ENCODE results near the gene CALR3. TPM values are rescaled to one million over a fixed set of nuclear protein-coding genes. Genes with fewer than 3 reads are reported as not detected.

Gene CALR3
- polyA plus RNA-seq, 1 donor from 2014 or later = not detected

- H4K20me1 ChIP-seq (ENCODE audit: insufficient read depth) = no peaks in the 10 kb centered on the region
- no peaks in the 10 kb centered on the region for H3K79me2 ChIP-seq (replicated peaks; ENCODE audit: insufficient read depth, low read length)
- no peak overlapping the region for H3K4me2 ChIP-seq (ENCODE audit: low read length)
- no peaks in the 10 kb centered on the region for H3K9me3 ChIP-seq (ENCODE audit: low read length)
- H3K9ac ChIP-seq (ENCODE audit: low read length) = no peak overlapping the region
- no peak overlapping the region for H2AFZ ChIP-seq (ENCODE audit: low read depth, low read length)
- H3K4me3 ChIP-seq (ENCODE audit: low read length) = no peak overlapping the region
- no peak overlapping the region for H3K27ac ChIP-seq (ENCODE audit: low read length)
- no peaks in the 10 kb centered on the region for H3K27me3 ChIP-seq (ENCODE audit: insufficient read depth, low read depth, low read length)
- TF ChIP-seq TAF1 (IDR thresholded peaks at IDR 0.05; ENCODE audit: low read depth) (no peak), MXI1 (conservative IDR thresholded peaks at IDR 0.05; ENCODE audit: poor library complexity, severe bottlenecking) (no peak), RAD21 (conservative IDR thresholded peaks at IDR 0.05) (no peak), EP300 (conservative IDR thresholded peaks at IDR 0.05; ENCODE audit: poor library complexity, severe bottlenecking) (no peak), SMC3 (conservative IDR thresholded peaks at IDR 0.05; ENCODE audit: poor library complexity) (no peak), REST (IDR thresholded peaks at IDR 0.05; ENCODE audit: borderline replicate concordance) (no peak), CTCF (IDR thresholded peaks at IDR 0.05; ENCODE audit: poor library complexity, severe bottlenecking) (no peak), EZH2 (IDR thresholded peaks at IDR 0.05; ENCODE audit: borderline replicate concordance, insufficient read depth, low read length, poor library complexity, severe bottlenecking) (no peak), POLR2AphosphoS5 (IDR thresholded peaks at IDR 0.05) (no peak)
- H3K9me2 ChIP-seq (ENCODE audit: insufficient read depth, low read length) = no peaks in the 10 kb centered on the region
- no peaks in the 10 kb centered on the region for H3K36me3 ChIP-seq (ENCODE audit: insufficient read depth, low read length)
- H3F3A ChIP-seq (ENCODE audit: insufficient read depth, low read length, poor library complexity, severe bottlenecking) = no peaks in the 10 kb centered on the region
Measured at GRCh38 chr19:16531380-16531669, 35.4 kb upstream of the CALR3 start.

GRCh38 chr19:16530540-16531379 is 34.8 kb upstream of the CALR3 start:
- Histone ChIP-seq H3K9ac (ENCODE audit: low read length) (no peak overlapping the region), H3K79me2 (replicated peaks; ENCODE audit: insufficient read depth, low read length) (no peaks in the 10 kb centered on the region), H3F3A (ENCODE audit: insufficient read depth, low read length, poor library complexity, severe bottlenecking) (no peaks in the 10 kb centered on the region), H4K20me1 (ENCODE audit: insufficient read depth) (no peaks in the 10 kb centered on the region), H2AFZ (ENCODE audit: low read depth, low read length) (no peak overlapping the region), H3K27me3 (ENCODE audit: insufficient read depth, low read depth, low read length) (no peaks in the 10 kb centered on the region), H3K27ac (ENCODE audit: low read length) (no peak overlapping the region), H3K36me3 (ENCODE audit: insufficient read depth, low read length) (no peaks in the 10 kb centered on the region), H3K9me2 (ENCODE audit: insufficient read depth, low read length) (no peaks in the 10 kb centered on the region), H3K9me3 (ENCODE audit: low read length) (no peaks in the 10 kb centered on the region), H3K4me2 (ENCODE audit: low read length) (no peak overlapping the region), H3K4me3 (ENCODE audit: low read length) (no peak overlapping the region)
- TF ChIP-seq EP300 (conservative IDR thresholded peaks at IDR 0.05; ENCODE audit: poor library complexity, severe bottlenecking) (no peak), MXI1 (conservative IDR thresholded peaks at IDR 0.05; ENCODE audit: poor library complexity, severe bottlenecking) (no peak), EZH2 (IDR thresholded peaks at IDR 0.05; ENCODE audit: borderline replicate concordance, insufficient read depth, low read length, poor library complexity, severe bottlenecking) (no peak), SMC3 (conservative IDR thresholded peaks at IDR 0.05; ENCODE audit: poor library complexity) (no peak), POLR2AphosphoS5 (IDR thresholded peaks at IDR 0.05) (no peak), REST (IDR thresholded peaks at IDR 0.05; ENCODE audit: borderline replicate concordance) (no peak), RAD21 (conservative IDR thresholded peaks at IDR 0.05) (no peak), TAF1 (IDR thresholded peaks at IDR 0.05; ENCODE audit: low read depth) (no peak), CTCF (IDR thresholded peaks at IDR 0.05; ENCODE audit: poor library complexity, severe bottlenecking) (no peak)

All from neural cell (in vitro differentiated cells).